ENCODE measurements around the gene GBGT1.

DNA sequence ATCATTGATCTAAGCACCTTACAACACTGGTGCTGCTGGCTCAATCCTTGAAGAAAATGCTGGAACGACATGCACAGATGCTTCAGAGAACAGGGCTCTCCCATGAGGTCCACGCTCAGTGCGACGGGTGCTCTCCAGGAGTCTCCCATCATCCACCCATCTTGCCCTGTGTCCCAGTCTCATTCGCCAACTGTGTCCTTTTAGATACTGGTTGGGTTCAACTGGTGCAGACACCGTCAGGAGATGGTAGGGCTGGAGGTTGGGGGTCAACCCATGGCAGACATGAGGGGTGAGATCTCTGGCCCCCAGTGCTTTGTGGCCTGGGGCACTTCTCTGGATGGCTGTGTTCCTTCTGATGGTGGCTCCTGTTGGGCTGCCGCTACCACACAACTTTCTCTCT is 46.9 kb upstream of the GBGT1 start:
- TF ChIP-seq POLR2A (IDR thresholded peaks at IDR 0.05; ENCODE audit: low read depth, low read length) (no peak), SPI1 (IDR thresholded peaks at IDR 0.05; ENCODE audit: low read depth, low read length) (no peak)

Data from GM12891 (cell line).